Measurements from ENCODE around the gene CLCN6.

Gene CLCN6

DNA sequence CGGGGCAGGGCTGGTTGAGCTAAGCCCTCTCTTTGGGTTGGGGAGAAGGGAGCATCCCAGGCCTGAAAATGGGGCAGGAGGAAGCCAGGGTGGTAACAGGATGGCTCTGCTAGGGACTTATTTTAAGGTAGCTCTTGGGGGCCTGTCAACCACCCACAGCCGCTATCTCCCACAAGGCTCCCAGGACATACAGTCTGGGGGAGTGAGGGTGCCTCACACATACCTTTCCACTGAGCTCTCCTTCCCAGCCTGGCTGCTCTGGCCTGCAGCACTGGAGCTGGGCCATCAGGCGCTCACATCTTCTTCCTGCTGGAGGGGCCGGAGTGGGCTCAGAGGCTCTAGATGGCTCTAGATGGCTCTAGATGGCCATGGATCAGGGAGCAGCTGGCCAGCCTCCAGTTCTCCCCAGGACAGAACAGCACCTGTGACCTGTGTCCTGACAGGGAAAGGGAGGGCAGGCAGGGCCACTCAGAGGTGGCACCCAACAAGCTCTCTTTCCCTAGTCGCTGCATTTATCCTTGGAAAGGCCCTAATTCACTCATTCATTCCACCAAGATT, 63.7 kb downstream of the CLCN6 start:
- TF ChIP-seq CTCF (IDR thresholded peaks at IDR 0.05) (no peak), ZFX (IDR thresholded peaks at IDR 0.05; ENCODE audit: borderline replicate concordance) (no peak)
- H3K27ac ChIP-seq: no peak overlapping the region

DNA sequence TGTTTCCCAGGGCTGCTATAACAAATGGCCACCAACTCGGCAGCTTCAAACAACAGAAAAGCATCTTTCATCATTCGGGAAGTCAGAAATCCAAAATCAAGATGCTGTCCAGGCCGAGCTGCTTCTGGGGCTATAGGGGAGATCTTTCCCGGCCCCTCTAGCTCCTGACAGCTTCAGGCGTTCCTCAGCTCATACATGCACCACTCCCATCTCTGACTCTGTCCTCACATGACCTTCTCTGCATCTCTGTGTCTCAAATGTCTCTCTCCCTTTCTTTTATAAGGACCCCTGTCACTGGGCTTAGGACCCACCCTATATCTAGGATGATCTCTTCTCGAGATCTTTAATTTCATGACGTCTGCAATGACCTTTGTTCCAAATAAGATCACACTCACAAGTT, 66.6 kb downstream of the CLCN6 start:
- TF ChIP-seq ZFX (IDR thresholded peaks at IDR 0.05; ENCODE audit: borderline replicate concordance) (no peak), CTCF (IDR thresholded peaks at IDR 0.05) (no peak)
- no peak overlapping the region for H3K27ac ChIP-seq

DNA sequence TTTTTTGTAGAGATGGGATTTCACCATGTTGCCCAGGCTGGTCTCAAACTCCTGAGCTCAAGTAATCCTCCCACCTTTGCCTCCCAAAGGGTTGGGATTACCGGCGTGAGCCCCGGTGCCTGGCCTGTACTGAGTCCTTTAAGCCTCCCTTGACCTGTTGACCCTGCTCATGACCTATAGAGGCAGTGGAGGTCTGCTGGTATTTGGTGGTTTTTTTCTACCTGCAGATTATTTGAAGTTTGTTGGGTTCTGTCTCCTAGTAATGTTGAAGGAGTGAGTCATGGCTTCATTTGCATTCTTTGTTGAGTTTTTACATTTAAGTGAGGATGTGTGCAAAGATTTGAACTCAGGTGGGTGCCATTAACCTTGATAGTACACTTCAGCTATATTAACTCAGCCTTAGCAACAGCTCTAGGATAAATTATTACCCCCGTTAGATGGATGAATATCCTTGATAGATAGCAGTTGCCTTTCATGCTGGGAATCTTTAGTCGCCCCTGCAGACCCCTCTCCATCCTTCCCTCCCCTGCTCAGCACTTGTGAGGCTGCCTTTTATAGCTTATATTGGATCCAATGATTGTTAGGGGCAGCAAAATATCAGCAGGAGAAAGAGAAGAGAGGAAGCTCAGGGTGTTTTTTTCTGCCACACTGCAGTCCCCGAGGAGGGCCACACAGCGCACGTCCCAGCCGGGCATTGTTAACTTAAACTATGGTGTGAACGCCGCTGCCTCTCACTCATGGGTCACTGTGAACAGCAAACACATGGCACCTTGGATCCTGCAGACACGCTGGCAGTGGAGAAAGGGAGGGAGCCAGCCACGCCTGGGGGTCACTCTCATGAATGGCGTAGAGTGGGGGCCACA, 67.6 kb downstream of the CLCN6 start:
- no peak for TF ChIP-seq CTCF (IDR thresholded peaks at IDR 0.05)

GRCh38 chr1:11874258-11874562, 68.2 kb downstream of the CLCN6 start:
- TF ChIP-seq CTCF (IDR thresholded peaks at IDR 0.05): no peak
- no peak for TF ChIP-seq ZFX (IDR thresholded peaks at IDR 0.05; ENCODE audit: borderline replicate concordance)
- H3K27ac ChIP-seq: no peak overlapping the region

More for the DNA sequence above, 67.6 kb downstream of the CLCN6 start:
- H3K27ac ChIP-seq: no peak overlapping the region

GRCh38 chr1:11874624-11875023, 68.6 kb downstream of the CLCN6 start:
- TF ChIP-seq CTCF (IDR thresholded peaks at IDR 0.05): no peak
- no peak overlapping the region for H3K27ac ChIP-seq

- H3K27ac ChIP-seq: no peak overlapping the region
- TF ChIP-seq ZFX (IDR thresholded peaks at IDR 0.05; ENCODE audit: borderline replicate concordance): no peak
Observed at GRCh38 chr1:11875094-11875493, 69.1 kb downstream of the CLCN6 start.

DNA sequence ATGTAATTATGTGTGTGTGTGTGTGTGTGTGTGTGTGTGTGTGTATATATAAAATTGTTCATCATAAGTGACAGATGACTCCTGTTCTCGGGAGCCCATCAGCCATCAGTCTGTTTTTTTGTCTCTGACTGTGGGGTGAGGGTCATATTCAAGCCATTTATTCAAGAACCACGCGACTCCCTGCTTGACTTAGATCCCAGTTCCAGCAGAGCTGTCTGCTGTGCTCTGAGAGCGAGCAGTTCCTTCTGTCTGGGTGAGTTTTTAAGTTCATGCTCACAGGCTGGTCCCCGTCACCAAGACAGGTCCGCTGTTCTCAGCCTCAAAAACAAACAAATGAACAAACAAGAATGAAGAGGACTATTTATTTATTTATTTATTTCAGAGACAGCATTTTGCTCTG, 71.1 kb downstream of the CLCN6 start:
- TF ChIP-seq CTCF (IDR thresholded peaks at IDR 0.05): no peak
- TF ChIP-seq ZFX (IDR thresholded peaks at IDR 0.05; ENCODE audit: borderline replicate concordance): no peak
- H3K27ac ChIP-seq: no peak overlapping the region

All from 22Rv1 (cell line).